K562 (cell line): ENCODE measurements around the gene MGAT4D. TPM values are rescaled to one million over a fixed set of nuclear protein-coding genes. Genes with fewer than 3 reads are reported as not detected.

Source experiments
- ATAC-seq: fragments of 200-7000 bp; cut with Tn5 transposase; 3 replicates; pipeline ENCODE4 v1.9.1; 2020; ENCODE audit warnings: moderate library complexity
- BruUV-seq: library from RNA; stranded (reverse); fragments of 400-500 nt; replicated peaks from 2 replicates; lab custom pipeline; 2021; lab: Mats Ljungman, UMichigan
- CTCF ChIA-PET: fragments of 300-600 bp; formaldehyde crosslinking; extraction: SDS; loops from one replicate; lab custom pipeline; 2021; ENCODE audit warnings: low intra/inter-chr PET ratio; lab: Yijun Ruan, JAX
- POLR2A ChIA-PET: fragments of 300-600, 350-650 bp; sonication (Branson Sonifier 250); formaldehyde crosslinking; extraction: SDS; loops from one replicate; lab custom pipeline; 2021; ENCODE audit warnings: antibody characterized with exemption, inconsistent platforms; lab: Yijun Ruan, JAX
- DNase-seq, 4 experiments: peaks; one replicate each; pipeline versions ENCODE4 v3.0.0 to v3.0.0-alpha.2; 2011 to 2018; ENCODE audit warnings: low spot score in 3 of 4, mixed read lengths in 3 of 4; ENCODE audit errors: extremely low read depth in 1 of 4
- FAIRE-seq: peaks from 2 replicates; lab custom pipeline; 2011; peaks lifted over from hg19 to GRCh38; lab: Jason Lieb, UNC
- H2AFZ ChIP-seq: 2 replicates; pipeline ENCODE4 v1.6.0; 2011; ENCODE audit warnings: low read depth, low read length, control low read depth, inconsistent platforms
- H3K27ac ChIP-seq: fragments of 200-600 bp; 3 replicates; pipeline ENCODE4 v1.8.0; 2011; ENCODE audit warnings: low read depth, mild to moderate bottlenecking, control low read depth, inconsistent platforms, low read length, moderate library complexity, mixed read lengths; ENCODE audit errors: extremely low read depth
- H3K27me3 ChIP-seq, 2 experiments: fragments of 300-600 bp in 1 of 2; 2 replicates in 1 of 2; 3 replicates in 1 of 2; pipeline versions ENCODE4 v1.6.0 to v1.8.0; 2011; ENCODE audit warnings: inconsistent platforms in 2 of 2, low read length in 2 of 2, mild to moderate bottlenecking in 1 of 2, mixed read lengths in 1 of 2, moderate library complexity in 1 of 2; ENCODE audit not compliant: control insufficient read depth in 2 of 2, insufficient read depth in 2 of 2
- H3K36me3 ChIP-seq: fragments of 300-600 bp; 3 replicates; pipeline ENCODE4 v1.8.0; 2011; ENCODE audit warnings: mild to moderate bottlenecking, low read length, inconsistent platforms; ENCODE audit not compliant: control insufficient read depth, insufficient read depth
- H3K4me1 ChIP-seq, 2 experiments: fragments of 200-600 bp in 1 of 2; replicated peaks in 1 of 2; 2 replicates in 1 of 2; 3 replicates in 1 of 2; pipeline versions ENCODE4 v1.5.1 to v1.8.0; 2011; ENCODE audit warnings: inconsistent platforms in 2 of 2, low read length in 2 of 2, mild to moderate bottlenecking in 1 of 2, mixed read lengths in 1 of 2, moderate library complexity in 1 of 2; ENCODE audit not compliant: control insufficient read depth in 2 of 2, insufficient read depth in 2 of 2
- H3K4me2 ChIP-seq: 2 replicates; pipeline ENCODE4 v1.6.1; 2011; ENCODE audit warnings: low read length, control low read depth, inconsistent platforms, mixed read lengths; ENCODE audit not compliant: insufficient read depth
- H3K4me3 ChIP-seq: fragments of 200-600 bp; sonication (generic), shearing (Covaris generic); 2 replicates; pipeline ENCODE4 v1.5.1; 2016; ENCODE audit warnings: control low read depth, inconsistent platforms
- H3K79me2 ChIP-seq: fragments of 200-600 bp; 3 replicates; pipeline ENCODE4 v1.8.0; 2011; ENCODE audit warnings: low read length, inconsistent platforms; ENCODE audit not compliant: control insufficient read depth, insufficient read depth
- H3K9ac ChIP-seq, 2 experiments: 2 replicates each; pipeline versions ENCODE4 v1.6.0 to v1.6.1; 2011; ENCODE audit warnings: low read depth in 2 of 2, low read length in 2 of 2, control low read depth in 1 of 2, inconsistent platforms in 1 of 2, mild to moderate bottlenecking in 1 of 2, mixed read lengths in 1 of 2; ENCODE audit not compliant: insufficient read depth in 1 of 2
- H3K9me1 ChIP-seq: one replicate; pipeline ENCODE4 v1.6.0; 2011; ENCODE audit warnings: inconsistent platforms, mild to moderate bottlenecking, low read length, moderate library complexity; ENCODE audit not compliant: control insufficient read depth, insufficient read depth
- H3K9me3 ChIP-seq: replicated peaks from 2 replicates; pipeline ENCODE4 v1.5.1; 2011; ENCODE audit warnings: low read depth, low read length, inconsistent platforms; ENCODE audit not compliant: control insufficient read depth, insufficient read depth
- H4K20me1 ChIP-seq: replicated peaks from 2 replicates; pipeline ENCODE4 v1.6.1; 2011; ENCODE audit warnings: low read length, inconsistent platforms, mixed read lengths; ENCODE audit not compliant: control insufficient read depth, insufficient read depth
- BDP1 ChIP-seq: IDR thresholded peaks from 3 replicates; pipeline ENCODE4 v1.6.1; 2011; ENCODE audit not compliant: insufficient read length, insufficient read depth
- FOXJ2 ChIP-seq: fragments of 200-800 bp; sonication (Bioruptor generic); IDR thresholded peaks from 2 replicates; pipeline ENCODE4 v1.6.1; 2016; ENCODE audit warnings: missing genetic modification characterization, missing compliant biosample characterization
- FOXP1 ChIP-seq: sonication (generic); formaldehyde crosslinking; IDR thresholded peaks from 2 replicates; pipeline ENCODE4 v1.8.0; 2022; ENCODE audit warnings: mild to moderate bottlenecking, missing genetic modification reagents
- HCFC1 ChIP-seq: IDR thresholded peaks from 2 replicates; pipeline ENCODE4 v1.6.1; 2012; ENCODE audit warnings: low read depth, low read length, improper control_type of control experiment
- MECOM ChIP-seq: fragments of 250-450 bp; sonication (Bioruptor Pico); IDR thresholded peaks from 2 replicates; pipeline ENCODE4 v1.8.0; 2022; ENCODE audit warnings: inconsistent platforms
- MYC ChIP-seq, 2 experiments: fragments of 250-450 bp in 1 of 2; sonication (Bioruptor Pico) in 1 of 2; IDR thresholded peaks; 2 replicates each; pipeline versions ENCODE4 v1.5.1 to v1.6.1; 2012 to 2021; ENCODE audit warnings: low read depth in 2 of 2, borderline replicate concordance in 1 of 2, improper control_type of control experiment in 1 of 2, low read length in 1 of 2, mild to moderate bottlenecking in 1 of 2, moderate library complexity in 1 of 2
- RFX1 ChIP-seq: fragments of 450-650 bp; IDR thresholded peaks from 2 replicates; pipeline ENCODE4 v1.6.1; 2016; ENCODE audit warnings: mild to moderate bottlenecking, moderate library complexity
- THRAP3 ChIP-seq: fragments of 450-650 bp; IDR thresholded peaks from 2 replicates; pipeline ENCODE4 v1.6.1; 2016; ENCODE audit warnings: mild to moderate bottlenecking, inconsistent platforms, borderline replicate concordance
- XRCC5 ChIP-seq: fragments of 200-400 bp; formaldehyde crosslinking; IDR thresholded peaks from 2 replicates; pipeline ENCODE4 v1.6.1; 2017; ENCODE audit warnings: low read depth, mild to moderate bottlenecking, low read length
- ZBED1 ChIP-seq: IDR thresholded peaks from 2 replicates; pipeline ENCODE4 v1.6.1; 2014
- ZNF444 ChIP-seq: fragments of 250-450 bp; sonication (Bioruptor Pico); IDR thresholded peaks from 2 replicates; pipeline ENCODE4 v1.4.0; 2020; ENCODE audit warnings: mild to moderate bottlenecking, moderate library complexity
- WGBS: fragments of 100-300 bp; shearing (Covaris generic); methylation state at CpG from one replicate; pipeline ENCODE4 v1.1.6; 2016; ENCODE audit warnings: low coverage, mixed read lengths; ENCODE audit not compliant: insufficient coverage; ENCODE audit errors: missing lambda C conversion rate; 5-methylcytosine and 5-hydroxymethylcytosine counted together
- in situ Hi-C: fragments of 300-500 bp; cut with MboI; formaldehyde crosslinking; loops from 4 replicates; pipeline ENCODE4 v1.15.0; 2018; ENCODE audit warnings: inconsistent platforms, mixed read lengths
- intact Hi-C: fragments of 100-400 bp; cut with micrococcal nuclease; formaldehyde crosslinking; loops from 2 replicates; pipeline ENCODE4 v1.14.2; 2022
- polyA plus RNA-seq, 8 experiments: library from polyadenylated mRNA; depleted of rRNA in 4 of 8; stranded (reverse) in 5 of 8; unstranded in 3 of 8; fragments of >200 nt; fragmentation: Nextera tagmentation in 2 of 8; fragmentation: Illumina TruSeq in 1 of 8; extraction: Ambion mirVana in 2 of 8; extraction: Trizol in 1 of 8; gene quantifications; 2 replicates each; pipeline versions ENCODE4 v1.2.1 to v1.2.3, GENCODE V29; 2011 to 2014; ENCODE audit warnings: inconsistent platforms in 1 of 8, missing spikeins in 1 of 8
- total RNA-seq, 7 experiments: library from RNA; depleted of rRNA in 6 of 7; stranded (reverse); fragments of >200 nt in 6 of 7; fragmentation: Illumina TruSeq in 2 of 7; extraction: Trizol in 2 of 7; gene quantifications; 2 replicates each; pipeline versions ENCODE4 v1.2.1 to v1.2.3, GENCODE V29; 2011 to 2021; ENCODE audit warnings: low replicate concordance in 1 of 7
- TF ChIP-seq, protein P1 (sequence below): fragments of 450-650 bp; IDR thresholded peaks from 2 replicates; pipeline ENCODE4 v1.6.1; 2017; ENCODE audit warnings: antibody characterized with exemption, mild to moderate bottlenecking
- TF ChIP-seq, protein P2 (sequence below): fragments of 450-650 bp; IDR thresholded peaks from 2 replicates; pipeline ENCODE4 v1.6.1; 2017; ENCODE audit warnings: mild to moderate bottlenecking, moderate library complexity
- TF ChIP-seq, protein P3 (sequence below): fragments of 250-450 bp; sonication (Bioruptor Pico); IDR thresholded peaks from 2 replicates; pipeline ENCODE4 v1.8.0; 2021; ENCODE audit warnings: borderline replicate concordance, mild to moderate bottlenecking, moderate library complexity; ENCODE audit not compliant: poor library complexity, severe bottlenecking
- TF ChIP-seq, protein P4 (sequence below): fragments of 450-650 bp; IDR thresholded peaks from one replicate; pipeline ENCODE4 v1.6.1; 2018; ENCODE audit warnings: mild to moderate bottlenecking, moderate library complexity; ENCODE audit not compliant: partially characterized antibody

MGAT4D gene
- total and polyA plus RNA-seq, 9 of the 15 experiments (the other 6 are each of a cell fraction or from before 2014, with no cell fraction given), result not detected

DNA sequence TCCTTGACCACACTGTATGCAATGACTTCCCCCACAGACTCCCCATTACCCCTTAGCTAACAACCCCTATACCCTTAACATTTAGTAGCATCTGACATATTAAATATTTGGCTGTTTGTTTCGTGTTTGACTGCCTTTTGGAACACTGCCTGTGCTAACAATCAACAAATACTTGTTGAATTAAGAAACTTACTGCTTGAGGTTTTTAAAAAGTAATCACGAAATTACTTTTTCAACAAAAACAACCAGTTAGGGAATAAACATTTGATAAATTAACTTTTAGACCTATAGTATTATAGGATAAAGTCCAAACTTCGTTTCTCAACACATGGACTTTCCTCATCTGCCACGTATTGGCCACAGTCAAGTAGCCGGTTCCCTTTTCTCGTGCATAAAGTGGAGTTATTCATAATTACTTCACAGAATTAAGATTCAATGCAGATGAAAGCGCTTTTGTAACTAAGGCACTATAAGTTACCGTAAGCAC lies 25.3 kb upstream of the MGAT4D start (continued):
- TF ChIP-seq, protein P1, sequence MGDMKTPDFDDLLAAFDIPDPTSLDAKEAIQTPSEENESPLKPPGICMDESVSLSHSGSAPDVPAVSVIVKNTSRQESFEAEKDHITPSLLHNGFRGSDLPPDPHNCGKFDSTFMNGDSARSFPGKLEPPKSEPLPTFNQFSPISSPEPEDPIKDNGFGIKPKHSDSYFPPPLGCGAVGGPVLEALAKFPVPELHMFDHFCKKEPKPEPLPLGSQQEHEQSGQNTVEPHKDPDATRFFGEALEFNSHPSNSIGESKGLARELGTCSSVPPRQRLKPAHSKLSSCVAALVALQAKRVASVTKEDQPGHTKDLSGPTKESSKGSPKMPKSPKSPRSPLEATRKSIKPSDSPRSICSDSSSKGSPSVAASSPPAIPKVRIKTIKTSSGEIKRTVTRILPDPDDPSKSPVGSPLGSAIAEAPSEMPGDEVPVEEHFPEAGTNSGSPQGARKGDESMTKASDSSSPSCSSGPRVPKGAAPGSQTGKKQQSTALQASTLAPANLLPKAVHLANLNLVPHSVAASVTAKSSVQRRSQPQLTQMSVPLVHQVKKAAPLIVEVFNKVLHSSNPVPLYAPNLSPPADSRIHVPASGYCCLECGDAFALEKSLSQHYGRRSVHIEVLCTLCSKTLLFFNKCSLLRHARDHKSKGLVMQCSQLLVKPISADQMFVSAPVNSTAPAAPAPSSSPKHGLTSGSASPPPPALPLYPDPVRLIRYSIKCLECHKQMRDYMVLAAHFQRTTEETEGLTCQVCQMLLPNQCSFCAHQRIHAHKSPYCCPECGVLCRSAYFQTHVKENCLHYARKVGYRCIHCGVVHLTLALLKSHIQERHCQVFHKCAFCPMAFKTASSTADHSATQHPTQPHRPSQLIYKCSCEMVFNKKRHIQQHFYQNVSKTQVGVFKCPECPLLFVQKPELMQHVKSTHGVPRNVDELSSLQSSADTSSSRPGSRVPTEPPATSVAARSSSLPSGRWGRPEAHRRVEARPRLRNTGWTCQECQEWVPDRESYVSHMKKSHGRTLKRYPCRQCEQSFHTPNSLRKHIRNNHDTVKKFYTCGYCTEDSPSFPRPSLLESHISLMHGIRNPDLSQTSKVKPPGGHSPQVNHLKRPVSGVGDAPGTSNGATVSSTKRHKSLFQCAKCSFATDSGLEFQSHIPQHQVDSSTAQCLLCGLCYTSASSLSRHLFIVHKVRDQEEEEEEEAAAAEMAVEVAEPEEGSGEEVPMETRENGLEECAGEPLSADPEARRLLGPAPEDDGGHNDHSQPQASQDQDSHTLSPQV, result peak; percentile 49; the same call in 1 of the 2 replicates
- TF ChIP-seq XRCC5 (no peak), FOXP1 (CRISPR knock-in tag) (0 out of 2 replicates have a peak, but pooled peaks have one; percentile 6)

DNA sequence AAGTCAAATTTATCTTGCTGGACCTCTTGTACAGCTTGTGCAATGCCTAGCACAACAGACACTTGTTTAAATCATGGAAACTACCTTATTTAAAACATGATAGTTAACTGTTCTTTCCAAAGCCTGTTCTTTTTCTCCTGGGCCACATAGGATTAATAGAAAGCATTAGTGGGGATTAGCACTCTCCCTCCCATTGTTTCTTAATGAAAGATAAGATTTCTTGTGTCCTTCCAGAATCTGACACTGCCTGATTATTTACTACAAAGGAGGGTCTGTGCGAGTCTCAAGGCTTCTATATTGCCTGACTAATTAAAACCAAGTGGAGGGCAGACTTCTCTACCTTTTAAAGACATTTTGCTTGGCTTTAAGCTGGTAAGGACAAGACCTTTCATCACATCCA lies 17.3 kb upstream of the MGAT4D start:
- H3K4me1 ChIP-seq, result no peaks in the 10 kb centered on the region
- ChIA-PET POLR2A (no interaction called here), CTCF (no interaction called here)
- no peaks in the 10 kb centered on the region for H3K9me3 ChIP-seq
- no TSS peak for BruUV-seq
- no peaks in the 10 kb centered on the region for H3K36me3 ChIP-seq
- H3K9ac ChIP-seq, result no peak overlapping the region
- no peaks in the 10 kb centered on the region for H3K27me3 ChIP-seq
- no peak for ATAC-seq
- H3K79me2 ChIP-seq, result no peaks in the 10 kb centered on the region
- no peak overlapping the region for H3K27ac ChIP-seq
- no peak overlapping the region for H3K4me3 ChIP-seq
- H3K4me2 ChIP-seq, result no peak overlapping the region
- H3K9me1 ChIP-seq, result no peaks in the 10 kb centered on the region
- intact Hi-C loops, result no loop called here
- WGBS, result 0% methylated on average over 1 of the region's 1 CpG
- no peak for DNase-seq
- H2AFZ ChIP-seq, result no peak overlapping the region
- in situ Hi-C loops, result no loop called here
- no peaks in the 10 kb centered on the region for H4K20me1 ChIP-seq
- no peak for FAIRE-seq
- TF ChIP-seq, protein P2, sequence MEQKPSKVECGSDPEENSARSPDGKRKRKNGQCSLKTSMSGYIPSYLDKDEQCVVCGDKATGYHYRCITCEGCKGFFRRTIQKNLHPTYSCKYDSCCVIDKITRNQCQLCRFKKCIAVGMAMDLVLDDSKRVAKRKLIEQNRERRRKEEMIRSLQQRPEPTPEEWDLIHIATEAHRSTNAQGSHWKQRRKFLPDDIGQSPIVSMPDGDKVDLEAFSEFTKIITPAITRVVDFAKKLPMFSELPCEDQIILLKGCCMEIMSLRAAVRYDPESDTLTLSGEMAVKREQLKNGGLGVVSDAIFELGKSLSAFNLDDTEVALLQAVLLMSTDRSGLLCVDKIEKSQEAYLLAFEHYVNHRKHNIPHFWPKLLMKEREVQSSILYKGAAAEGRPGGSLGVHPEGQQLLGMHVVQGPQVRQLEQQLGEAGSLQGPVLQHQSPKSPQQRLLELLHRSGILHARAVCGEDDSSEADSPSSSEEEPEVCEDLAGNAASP, result no peak
- TF ChIP-seq, protein P3, sequence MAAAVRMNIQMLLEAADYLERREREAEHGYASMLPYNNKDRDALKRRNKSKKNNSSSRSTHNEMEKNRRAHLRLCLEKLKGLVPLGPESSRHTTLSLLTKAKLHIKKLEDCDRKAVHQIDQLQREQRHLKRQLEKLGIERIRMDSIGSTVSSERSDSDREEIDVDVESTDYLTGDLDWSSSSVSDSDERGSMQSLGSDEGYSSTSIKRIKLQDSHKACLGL (CRISPR knock-in tag), result no peak
- TF ChIP-seq MYC (IDR thresholded peaks at IDR 0.05; ENCODE audit: low read depth, low read length), result no peak
- no peak for TF ChIP-seq MYC (CRISPR knock-in tag; IDR thresholded peaks at IDR 0.05; ENCODE audit: borderline replicate concordance, low read depth)
- TF ChIP-seq RFX1, result no peak
- TF ChIP-seq FOXJ2 (tag), result no peak
- no peak for TF ChIP-seq THRAP3
- no peak for TF ChIP-seq ZBED1
- no peak for TF ChIP-seq MECOM (CRISPR knock-in tag)
- TF ChIP-seq, protein P4, sequence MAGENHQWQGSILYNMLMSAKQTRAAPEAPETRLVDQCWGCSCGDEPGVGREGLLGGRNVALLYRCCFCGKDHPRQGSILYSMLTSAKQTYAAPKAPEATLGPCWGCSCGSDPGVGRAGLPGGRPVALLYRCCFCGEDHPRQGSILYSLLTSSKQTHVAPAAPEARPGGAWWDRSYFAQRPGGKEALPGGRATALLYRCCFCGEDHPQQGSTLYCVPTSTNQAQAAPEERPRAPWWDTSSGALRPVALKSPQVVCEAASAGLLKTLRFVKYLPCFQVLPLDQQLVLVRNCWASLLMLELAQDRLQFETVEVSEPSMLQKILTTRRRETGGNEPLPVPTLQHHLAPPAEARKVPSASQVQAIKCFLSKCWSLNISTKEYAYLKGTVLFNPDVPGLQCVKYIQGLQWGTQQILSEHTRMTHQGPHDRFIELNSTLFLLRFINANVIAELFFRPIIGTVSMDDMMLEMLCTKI, result no peak
- TF ChIP-seq ZNF444 (CRISPR knock-in tag), result no peak
- no peak for TF ChIP-seq BDP1
- TF ChIP-seq HCFC1, result no peak
